HG03175 (cell line): ENCODE results near the gene GPRASP3.
"Not testable (repeated sequence)": the region's sequence is repeated elsewhere in the genome, so short reads cannot be mapped to it uniquely, and the experiment has no call there.

Experiments used
- ATAC-seq: cut with Tn5 transposase; IDR thresholded peaks from one replicate; pipeline ENCODE4 v1.9.1; 2021; ENCODE audit warnings: mild to moderate bottlenecking, moderate library complexity; ENCODE audit not compliant: unreplicated experiment

GPRASP3 gene, protein sequence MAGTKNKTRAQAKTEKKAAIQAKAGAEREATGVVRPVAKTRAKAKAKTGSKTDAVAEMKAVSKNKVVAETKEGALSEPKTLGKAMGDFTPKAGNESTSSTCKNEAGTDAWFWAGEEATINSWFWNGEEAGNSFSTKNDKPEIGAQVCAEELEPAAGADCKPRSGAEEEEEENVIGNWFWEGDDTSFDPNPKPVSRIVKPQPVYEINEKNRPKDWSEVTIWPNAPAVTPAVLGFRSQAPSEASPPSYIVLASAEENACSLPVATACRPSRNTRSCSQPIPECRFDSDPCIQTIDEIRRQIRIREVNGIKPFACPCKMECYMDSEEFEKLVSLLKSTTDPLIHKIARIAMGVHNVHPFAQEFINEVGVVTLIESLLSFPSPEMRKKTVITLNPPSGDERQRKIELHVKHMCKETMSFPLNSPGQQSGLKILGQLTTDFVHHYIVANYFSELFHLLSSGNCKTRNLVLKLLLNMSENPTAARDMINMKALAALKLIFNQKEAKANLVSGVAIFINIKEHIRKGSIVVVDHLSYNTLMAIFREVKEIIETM

GRCh38 chrX:102720237-102721168 is at the start of gene GPRASP3:
TSS of gene GPRASP3 (plus strand) at chrX:102720743. CDS start at chrX:102748996, 28,253 bp downstream.
- peak; percentile 99 for ATAC-seq

GRCh38 chrX:102672856-102673255 is 47.7 kb upstream of the GPRASP3 start:
- ATAC-seq, result no peak

DNA sequence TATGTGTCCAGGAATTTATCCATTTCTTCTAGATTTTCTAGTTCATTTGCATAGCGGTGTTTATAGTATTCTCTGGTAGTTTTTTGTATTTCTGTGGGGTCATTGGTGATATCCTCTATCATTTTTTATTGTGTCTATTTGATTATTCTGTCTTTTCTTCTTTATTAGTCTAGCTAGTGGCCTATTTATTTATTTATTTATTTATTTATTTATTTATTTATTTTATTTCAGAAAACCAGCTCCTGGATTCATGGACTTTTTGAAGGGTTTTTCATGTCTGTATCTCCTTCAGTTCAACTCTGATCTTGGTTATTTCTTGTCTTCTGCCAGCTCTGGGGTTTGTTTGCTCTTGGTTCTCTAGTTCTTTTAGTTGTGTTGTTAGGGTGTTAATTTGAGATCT is 43.1 kb upstream of the GPRASP3 start:
- not testable (repeated sequence) for ATAC-seq

DNA sequence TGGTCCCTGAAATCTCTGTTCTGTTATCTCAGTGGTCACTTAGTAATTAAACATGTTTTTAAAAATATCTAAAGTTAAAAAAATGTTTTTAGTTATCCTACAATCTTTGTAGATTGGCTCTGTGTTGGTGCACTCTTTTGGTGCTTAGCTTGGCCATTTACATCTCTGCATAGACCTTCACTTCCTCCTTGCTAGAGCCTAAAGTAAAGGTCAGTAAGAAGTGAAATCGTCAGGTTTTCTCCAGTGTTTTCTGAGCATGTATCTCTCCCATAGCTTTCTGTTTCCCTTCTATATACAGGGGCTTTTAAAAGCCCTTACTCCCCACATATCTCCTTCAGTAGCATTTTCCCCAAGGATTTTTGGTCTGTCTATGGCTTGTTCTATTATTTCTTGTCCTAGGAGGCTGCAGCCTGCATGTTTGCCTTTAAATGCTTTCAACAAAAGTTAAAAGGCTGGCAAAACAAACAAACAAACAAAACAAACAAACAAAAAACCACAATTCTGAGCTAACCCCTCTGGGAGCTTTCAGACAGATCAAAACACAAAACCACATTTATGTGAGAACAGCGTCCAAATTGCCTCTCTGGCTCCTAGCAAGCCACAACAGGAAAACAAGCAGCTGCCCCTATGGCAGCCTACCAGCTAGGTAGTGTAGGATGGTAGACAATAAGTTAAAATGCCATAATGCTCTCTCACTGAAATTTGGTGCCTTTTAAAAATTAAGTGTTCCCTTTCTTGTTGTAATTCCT is 35.6 kb upstream of the GPRASP3 start:
- ATAC-seq, result no peak

DNA sequence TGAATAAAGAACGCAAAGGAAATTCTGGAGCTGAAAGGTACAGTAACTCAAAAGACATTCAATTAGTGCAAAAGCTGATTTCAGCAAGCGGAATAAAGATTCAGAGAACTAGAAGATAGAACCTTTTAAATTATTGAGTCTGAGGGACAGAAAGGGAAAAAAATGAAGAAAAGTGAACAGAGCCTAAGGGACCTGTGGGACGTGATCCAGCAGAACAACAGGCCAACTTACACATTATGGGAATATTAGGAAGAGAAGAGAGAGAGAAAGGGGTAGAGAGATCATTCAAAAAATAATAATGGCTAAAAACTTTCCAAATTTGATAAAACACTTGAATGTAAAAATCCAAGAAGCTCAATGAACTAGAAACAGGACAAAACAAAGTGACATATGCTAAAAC is 25.8 kb upstream of the GPRASP3 start:
- ATAC-seq, result no peak

DNA sequence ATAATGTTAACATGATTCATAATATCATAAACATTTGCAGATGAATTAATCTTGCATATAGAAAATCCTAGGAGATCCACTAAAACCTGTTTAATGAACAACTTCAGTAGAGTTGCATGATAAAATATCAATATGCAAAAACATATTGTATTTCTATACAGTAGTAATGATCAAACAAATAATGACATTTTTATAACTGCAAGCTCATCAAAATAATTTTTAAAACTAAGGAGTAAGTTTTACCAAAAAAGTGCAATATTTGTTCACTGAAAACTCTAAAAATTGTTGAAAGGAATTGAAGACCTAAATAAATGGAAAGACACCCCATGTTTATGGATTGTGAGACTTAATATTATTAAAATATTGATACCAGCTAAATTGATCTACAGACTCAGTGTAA is 24.2 kb upstream of the GPRASP3 start:
- ATAC-seq, result no peak

DNA sequence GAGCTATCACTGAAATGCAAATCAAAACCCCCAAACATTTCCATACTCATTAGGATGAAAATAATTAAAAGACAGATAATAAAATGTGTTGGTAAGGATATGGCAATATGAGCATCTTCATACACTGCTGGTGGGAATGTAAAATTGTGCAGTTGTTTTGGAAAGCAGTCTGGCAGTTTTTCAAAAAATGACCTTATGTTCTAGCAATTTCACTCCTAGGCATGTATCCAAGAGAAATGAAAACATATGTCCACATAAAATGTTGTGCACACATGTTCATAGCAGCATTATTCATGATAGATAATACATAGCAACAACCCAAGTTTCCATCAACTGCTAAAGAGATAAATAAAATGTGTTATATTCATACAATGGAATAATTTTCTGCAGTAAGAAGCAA is 23.0 kb upstream of the GPRASP3 start:
- no peak for ATAC-seq

- no peak for ATAC-seq
These were observed 11.6 kb upstream of the GPRASP3 start for GRCh38 chrX:102708900-102709299.

- ATAC-seq, result no peak
These were observed 8.7 kb upstream of the GPRASP3 start for GRCh38 chrX:102711872-102712215.

GRCh38 chrX:102712216-102712966 is 8.2 kb upstream of the GPRASP3 start, which contains the start of gene GPRASP2:
TSS of gene GPRASP2 (plus strand) at chrX:102712448. CDS start at chrX:102714870, 2,422 bp downstream.
- no peak for ATAC-seq

DNA sequence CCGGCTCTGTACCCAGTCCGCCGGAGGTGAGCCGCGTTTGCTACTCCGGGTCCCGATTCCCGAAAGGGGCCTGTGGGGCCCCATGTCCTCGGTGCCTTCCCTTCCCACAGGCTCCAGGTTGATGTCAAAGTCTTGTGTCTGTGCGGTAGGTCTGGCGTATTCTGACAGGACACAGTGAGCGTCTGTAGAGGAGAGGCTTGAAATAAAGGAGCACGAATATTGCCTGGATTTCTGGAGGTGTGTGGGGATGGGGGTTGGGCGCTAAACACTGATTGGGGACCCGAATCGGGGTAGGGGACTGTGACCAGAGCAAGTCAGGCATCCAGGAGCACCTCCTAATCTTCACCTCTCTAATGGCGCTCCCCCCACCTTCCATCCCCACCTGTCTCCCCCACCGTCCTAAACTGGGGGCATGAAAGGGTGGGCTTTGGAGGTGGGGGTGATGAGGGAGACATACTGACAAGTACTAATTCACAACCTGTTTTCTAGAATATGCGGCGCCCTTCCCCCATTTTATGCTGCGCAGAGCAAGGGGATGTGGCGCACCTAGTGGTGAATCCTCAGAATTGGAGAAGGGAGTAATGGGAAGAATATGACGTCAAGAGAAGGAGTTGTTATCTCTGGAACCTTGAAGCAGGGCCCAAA is 7.4 kb upstream of the GPRASP3 start:
- ATAC-seq, result no peak

DNA sequence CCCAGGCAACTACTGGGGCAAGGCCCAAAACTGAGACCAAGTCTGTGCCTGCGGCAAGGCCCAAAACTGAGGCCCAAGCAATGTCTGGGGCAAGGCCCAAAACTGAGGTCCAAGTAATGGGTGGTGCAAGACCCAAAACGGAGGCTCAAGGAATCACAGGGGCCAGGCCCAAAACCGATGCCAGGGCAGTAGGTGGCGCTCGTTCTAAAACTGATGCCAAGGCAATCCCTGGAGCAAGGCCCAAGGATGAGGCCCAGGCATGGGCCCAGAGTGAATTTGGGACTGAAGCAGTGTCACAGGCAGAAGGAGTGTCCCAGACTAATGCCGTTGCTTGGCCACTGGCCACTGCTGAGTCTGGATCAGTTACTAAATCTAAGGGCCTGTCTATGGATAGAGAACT is 5.5 kb upstream of the GPRASP3 start:
- no peak for ATAC-seq

GRCh38 chrX:102715967-102716366 is 4.6 kb upstream of the GPRASP3 start:
- no peak for ATAC-seq

- not testable (repeated sequence) for ATAC-seq
These were observed 595 bp downstream of the GPRASP3 start for GRCh38 chrX:102721169-102721506.

GRCh38 chrX:102723456-102723855 is 2.9 kb downstream of the GPRASP3 start:
- ATAC-seq, result no peak

DNA sequence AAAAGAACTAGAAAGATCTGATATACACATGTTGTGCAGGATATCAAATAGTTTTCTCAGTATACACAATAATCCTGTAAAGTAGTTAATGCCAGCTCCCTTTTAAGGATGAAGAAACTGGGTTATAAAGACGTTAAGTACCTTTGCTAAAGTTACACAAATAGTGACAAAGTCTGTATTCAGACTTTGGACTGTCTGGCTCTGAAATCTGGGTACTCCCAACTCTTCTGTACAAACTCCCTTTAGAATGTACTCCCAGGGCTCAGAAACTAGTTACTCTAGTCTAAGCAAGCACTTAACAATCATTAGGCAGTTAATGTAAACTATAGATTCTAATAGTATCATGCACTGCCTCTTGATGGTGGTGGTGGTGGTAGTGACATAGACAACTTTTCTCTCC is 7.2 kb downstream of the GPRASP3 start:
- ATAC-seq, result no peak

- no peak for ATAC-seq
These were observed 8.1 kb downstream of the GPRASP3 start for GRCh38 chrX:102728646-102729045.

DNA sequence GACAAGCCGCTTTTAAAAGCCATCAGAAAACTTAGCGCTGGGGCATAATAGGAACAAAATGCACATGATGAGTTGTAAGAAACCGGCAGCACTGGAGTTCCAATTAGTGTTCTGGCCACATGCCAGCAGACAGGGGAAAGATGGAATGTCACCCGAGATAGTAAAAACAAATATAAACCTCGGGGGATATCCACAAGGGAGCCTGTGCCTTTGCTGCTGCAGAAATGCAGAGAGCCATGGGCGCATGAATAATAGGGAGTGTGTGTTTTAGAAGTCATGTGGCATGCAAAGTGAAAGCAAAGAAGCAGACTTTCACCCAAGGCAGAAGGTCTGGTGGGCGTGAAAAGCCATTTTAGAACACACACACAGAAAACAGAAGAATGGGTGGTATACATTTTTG is 19.1 kb downstream of the GPRASP3 start:
- no peak for ATAC-seq

- no peak for ATAC-seq
These were observed 23.8 kb downstream of the GPRASP3 start for GRCh38 chrX:102744307-102744706.

- ATAC-seq, result no peak
These were observed 24.9 kb downstream of the GPRASP3 start for GRCh38 chrX:102745513-102745856.
